ENCODE measurements around the gene CTU2. TPM values are rescaled to one million over a fixed set of nuclear protein-coding genes. Genes with fewer than 3 reads are reported as not detected.

The CTU2 gene
- total and polyA plus RNA-seq, 2 donors from 2014 or later = 11.1 to 18.8 TPM

- H3K27ac ChIP-seq (ENCODE audit: low read depth in 2 of 2, low read length in 2 of 2) = no peak overlapping the region
- no peaks in the 10 kb centered on the region for H3K4me1 ChIP-seq (ENCODE audit: control insufficient read depth in 2 of 3, insufficient read depth in 2 of 3, low read depth in 1 of 3, low read length in 3 of 3)
- H3K27me3 ChIP-seq (ENCODE audit: control insufficient read depth, insufficient read depth, low read length) = no peaks in the 10 kb centered on the region
- intact Hi-C loops (cut with DNase I) = no loop called here
- H3K9ac ChIP-seq (ENCODE audit: low read length in 3 of 3) = no peak overlapping the region
- no peak overlapping the region for H3K4me3 ChIP-seq (ENCODE audit: low read length in 3 of 3)
- TF ChIP-seq, protein P1, sequence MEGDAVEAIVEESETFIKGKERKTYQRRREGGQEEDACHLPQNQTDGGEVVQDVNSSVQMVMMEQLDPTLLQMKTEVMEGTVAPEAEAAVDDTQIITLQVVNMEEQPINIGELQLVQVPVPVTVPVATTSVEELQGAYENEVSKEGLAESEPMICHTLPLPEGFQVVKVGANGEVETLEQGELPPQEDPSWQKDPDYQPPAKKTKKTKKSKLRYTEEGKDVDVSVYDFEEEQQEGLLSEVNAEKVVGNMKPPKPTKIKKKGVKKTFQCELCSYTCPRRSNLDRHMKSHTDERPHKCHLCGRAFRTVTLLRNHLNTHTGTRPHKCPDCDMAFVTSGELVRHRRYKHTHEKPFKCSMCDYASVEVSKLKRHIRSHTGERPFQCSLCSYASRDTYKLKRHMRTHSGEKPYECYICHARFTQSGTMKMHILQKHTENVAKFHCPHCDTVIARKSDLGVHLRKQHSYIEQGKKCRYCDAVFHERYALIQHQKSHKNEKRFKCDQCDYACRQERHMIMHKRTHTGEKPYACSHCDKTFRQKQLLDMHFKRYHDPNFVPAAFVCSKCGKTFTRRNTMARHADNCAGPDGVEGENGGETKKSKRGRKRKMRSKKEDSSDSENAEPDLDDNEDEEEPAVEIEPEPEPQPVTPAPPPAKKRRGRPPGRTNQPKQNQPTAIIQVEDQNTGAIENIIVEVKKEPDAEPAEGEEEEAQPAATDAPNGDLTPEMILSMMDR (IDR thresholded peaks at IDR 0.05; ENCODE audit: borderline replicate concordance, extremely low read depth, insufficient read depth) = no peak
- H3K9me3 ChIP-seq (ENCODE audit: control insufficient read depth in 2 of 3, insufficient read depth in 1 of 3, low read length in 3 of 3) = no peaks in the 10 kb centered on the region
- FAIRE-seq = no peak
- no peak for DNase-seq
- peaks cover 0 to 24% (median 11%) of the 10 kb centered on the region in 3 donors for H3K36me3 ChIP-seq (ENCODE audit: control insufficient read depth in 2 of 3, insufficient read depth in 3 of 3, low read length in 3 of 3)
Observed at GRCh38 chr16:88720396-88720970, 14.2 kb downstream of the CTU2 start.

GRCh38 chr16:88721236-88721635, 14.9 kb downstream of the CTU2 start:
- TF ChIP-seq, protein P1 (IDR thresholded peaks at IDR 0.05; ENCODE audit: borderline replicate concordance, extremely low read depth, insufficient read depth) = no peak
- no peak overlapping the region for H3K9ac ChIP-seq (ENCODE audit: low read length in 3 of 3)
- H3K4me1 ChIP-seq (ENCODE audit: control insufficient read depth in 2 of 3, insufficient read depth in 2 of 3, low read depth in 1 of 3, low read length in 3 of 3) = no peaks in the 10 kb centered on the region
- FAIRE-seq = no peak
- peaks cover 0 to 29% (median 12%) of the 10 kb centered on the region in 3 donors for H3K36me3 ChIP-seq (ENCODE audit: control insufficient read depth in 2 of 3, insufficient read depth in 3 of 3, low read length in 3 of 3)
- no peaks in the 10 kb centered on the region for H3K9me3 ChIP-seq (ENCODE audit: control insufficient read depth in 2 of 3, insufficient read depth in 1 of 3, low read length in 3 of 3)
- no peak overlapping the region for H3K4me3 ChIP-seq (ENCODE audit: low read length in 3 of 3)
- no peak for DNase-seq
- no peaks in the 10 kb centered on the region for H3K27me3 ChIP-seq (ENCODE audit: control insufficient read depth, insufficient read depth, low read length)
- no peak overlapping the region for H3K27ac ChIP-seq (ENCODE audit: low read depth in 2 of 2, low read length in 2 of 2)
- intact Hi-C loops (cut with DNase I) = no loop called here

DNA sequence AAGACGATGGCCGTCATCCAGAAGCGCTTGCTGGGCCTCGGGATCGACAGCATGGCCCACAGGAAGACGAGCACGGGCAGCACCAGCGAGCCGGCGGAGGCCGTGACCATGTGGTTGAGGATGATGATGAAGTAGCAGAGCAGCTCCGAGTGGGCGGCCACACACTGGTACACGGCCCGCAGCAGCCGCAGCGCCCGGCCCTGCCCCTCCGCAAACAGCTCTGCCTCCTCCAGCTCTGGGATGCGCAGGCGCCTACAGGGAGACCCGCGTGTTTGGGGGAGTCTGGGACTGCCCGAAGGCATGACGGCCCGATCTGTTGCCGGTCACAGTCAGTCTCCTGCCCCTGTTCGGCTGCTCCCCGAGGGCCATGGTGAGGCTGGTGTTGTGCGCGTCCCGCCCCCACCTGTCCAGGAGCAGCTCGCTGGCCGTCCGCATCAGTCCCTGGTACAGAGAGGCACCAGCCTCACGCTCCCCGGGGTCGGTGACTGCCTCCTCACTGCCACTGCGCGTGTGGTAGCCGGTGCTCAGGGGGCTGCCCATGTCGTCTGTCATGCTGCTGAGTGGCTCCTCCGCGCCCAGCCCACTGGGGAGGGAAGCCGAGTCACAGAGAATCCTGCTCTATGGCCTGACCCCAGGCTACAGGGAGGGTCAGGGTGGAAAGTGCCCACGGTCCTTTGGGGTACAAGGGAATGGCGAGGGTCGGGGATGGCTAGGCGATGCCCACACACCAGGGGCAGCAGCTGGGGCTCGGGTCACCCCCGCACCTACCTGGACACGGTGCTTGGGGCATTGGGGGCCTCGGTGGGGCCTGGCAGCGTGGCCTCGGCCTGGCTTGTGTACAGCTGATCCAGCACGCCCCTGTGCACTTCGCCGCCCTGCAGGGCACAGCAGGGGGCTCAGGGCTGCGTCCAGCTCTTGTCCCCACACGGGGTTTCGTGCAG, 15.8 kb downstream of the CTU2 start:
- H3K4me3 ChIP-seq (ENCODE audit: low read length in 3 of 3) = no peak overlapping the region
- H3K27ac ChIP-seq (ENCODE audit: low read depth in 2 of 2, low read length in 2 of 2) = no peak overlapping the region
- H3K27me3 ChIP-seq (ENCODE audit: control insufficient read depth, insufficient read depth, low read length) = no peaks in the 10 kb centered on the region
- intact Hi-C loops (cut with DNase I) = no loop called here
- no peak overlapping the region for H3K9ac ChIP-seq (ENCODE audit: low read length in 3 of 3)
- FAIRE-seq (no peak), DNase-seq (no peak)
- peaks cover 0 to 23% (median 9%) of the 10 kb centered on the region in 3 donors for H3K36me3 ChIP-seq (ENCODE audit: control insufficient read depth in 2 of 3, insufficient read depth in 3 of 3, low read length in 3 of 3)
- no peaks in the 10 kb centered on the region for H3K9me3 ChIP-seq (ENCODE audit: control insufficient read depth in 2 of 3, insufficient read depth in 1 of 3, low read length in 3 of 3)
- no peaks in the 10 kb centered on the region for H3K4me1 ChIP-seq (ENCODE audit: control insufficient read depth in 2 of 3, insufficient read depth in 2 of 3, low read depth in 1 of 3, low read length in 3 of 3)
- TF ChIP-seq, protein P1 (IDR thresholded peaks at IDR 0.05; ENCODE audit: borderline replicate concordance, extremely low read depth, insufficient read depth) = no peak

Data from kidney (tissue), 14 donors.